HepG2 (cell line): ENCODE measurements around the gene UBXN1. TPM values are rescaled to one million over a fixed set of nuclear protein-coding genes. Genes with fewer than 3 reads are reported as not detected.
A peak's percentile ranks its signal among the peaks of the same experiment; 100 is the strongest.

Experiments used
- CSRNP1 ChIP-seq: sonication (generic); formaldehyde crosslinking; IDR thresholded peaks from 2 replicates; pipeline ENCODE4 v1.8.1; 2023; ENCODE audit warnings: mild to moderate bottlenecking, missing genetic modification reagents
- FUBP1 ChIP-seq: sonication (generic); formaldehyde crosslinking; IDR thresholded peaks from 2 replicates; pipeline ENCODE4 v1.5.1; 2020; ENCODE audit warnings: missing genetic modification reagents, mild to moderate bottlenecking, borderline replicate concordance
- JUND ChIP-seq: sonication (generic); formaldehyde crosslinking; IDR thresholded peaks from 2 replicates; pipeline ENCODE4 v1.8.0; 2022; ENCODE audit warnings: mild to moderate bottlenecking, missing genetic modification reagents
- KIAA2018 ChIP-seq: sonication (generic); formaldehyde crosslinking; IDR thresholded peaks from 2 replicates; pipeline ENCODE4 v1.5.0; 2020; ENCODE audit warnings: mild to moderate bottlenecking, missing genetic modification reagents, borderline replicate concordance
- STAT5B ChIP-seq: sonication (generic); formaldehyde crosslinking; IDR thresholded peaks from 2 replicates; pipeline ENCODE4 v1.4.0; 2020; ENCODE audit warnings: missing genetic modification reagents
- TCF7L2 ChIP-seq: IDR thresholded peaks from 2 replicates; pipeline ENCODE4 v1.6.1; 2011; ENCODE audit warnings: mild to moderate bottlenecking, low read depth, low read length, moderate library complexity
- ZBTB39 ChIP-seq: sonication (generic); formaldehyde crosslinking; IDR thresholded peaks from 2 replicates; pipeline ENCODE4 v1.5.0; 2020; ENCODE audit warnings: missing genetic modification reagents
- ZFYVE20 ChIP-seq: sonication (generic); formaldehyde crosslinking; IDR thresholded peaks from 2 replicates; pipeline ENCODE4 v1.8.0; 2023; ENCODE audit warnings: low read depth, mild to moderate bottlenecking, moderate library complexity, missing genetic modification reagents, borderline replicate concordance
- ZNF12 ChIP-seq: sonication (generic); formaldehyde crosslinking; IDR thresholded peaks from 2 replicates; pipeline ENCODE4 v1.5.0; 2020; ENCODE audit warnings: missing genetic modification reagents
- ZNF234 ChIP-seq: sonication (generic); formaldehyde crosslinking; conservative IDR thresholded peaks from 2 replicates; pipeline ENCODE4 v1.5.1; 2020; ENCODE audit warnings: mild to moderate bottlenecking, missing genetic modification reagents
- ZNF605 ChIP-seq: sonication (generic); formaldehyde crosslinking; IDR thresholded peaks from 2 replicates; pipeline ENCODE4 v1.8.0; 2022; ENCODE audit warnings: mild to moderate bottlenecking, missing genetic modification reagents
- polyA plus RNA-seq, 8 experiments: library from polyadenylated mRNA; depleted of rRNA in 3 of 8; stranded (reverse) in 7 of 8; unstranded in 1 of 8; fragments of >200 nt; fragmentation: Illumina TruSeq in 4 of 8; extraction: Trizol in 4 of 8; gene quantifications; 2 replicates each; pipeline versions ENCODE4 v1.2.1 to v1.2.3, GENCODE V29; 2011 to 2016; ENCODE audit warnings: low read depth in 4 of 8, missing spikeins in 1 of 8, mixed read lengths in 1 of 8; ENCODE audit not compliant: insufficient read depth in 1 of 8
- total RNA-seq, 5 experiments: library from RNA; depleted of rRNA; stranded (reverse); fragments of >200 nt; fragmentation: Illumina TruSeq; extraction: Trizol; gene quantifications; 2 replicates each; pipeline ENCODE4 v1.2.3, GENCODE V29; 2016; ENCODE audit warnings: low read depth in 1 of 5
- TF ChIP-seq, protein P1 (sequence below): sonication (generic); formaldehyde crosslinking; IDR thresholded peaks from 2 replicates; pipeline ENCODE4 v1.8.0; 2022; ENCODE audit warnings: mild to moderate bottlenecking, missing genetic modification reagents, borderline replicate concordance

UBXN1 gene
- total and polyA plus RNA-seq, 2 of the 13 experiments (the other 11 are each of a cell fraction or from before 2014, with no cell fraction given): 47.5 to 52.4 TPM

- TF ChIP-seq KIAA2018 (CRISPR knock-in tag) (no peak), FUBP1 (CRISPR knock-in tag) (no peak; the same call in 1 of the 2 replicates), ZBTB39 (no peak; the same call in 1 of the 2 replicates), ZNF234 (CRISPR knock-in tag) (no peak), JUND (CRISPR knock-in tag) (no peak), ZFYVE20 (peak; percentile 56; the same call in 1 of the 2 replicates), TCF7L2 (no peak), STAT5B (CRISPR knock-in tag) (0 out of 2 replicates have a peak, but pooled peaks have one; percentile 34), CSRNP1 (peak; percentile 94), ZNF605 (peak; percentile 72), ZNF12 (peak; percentile 24; the same call in 1 of the 2 replicates)
- TF ChIP-seq, protein P1, sequence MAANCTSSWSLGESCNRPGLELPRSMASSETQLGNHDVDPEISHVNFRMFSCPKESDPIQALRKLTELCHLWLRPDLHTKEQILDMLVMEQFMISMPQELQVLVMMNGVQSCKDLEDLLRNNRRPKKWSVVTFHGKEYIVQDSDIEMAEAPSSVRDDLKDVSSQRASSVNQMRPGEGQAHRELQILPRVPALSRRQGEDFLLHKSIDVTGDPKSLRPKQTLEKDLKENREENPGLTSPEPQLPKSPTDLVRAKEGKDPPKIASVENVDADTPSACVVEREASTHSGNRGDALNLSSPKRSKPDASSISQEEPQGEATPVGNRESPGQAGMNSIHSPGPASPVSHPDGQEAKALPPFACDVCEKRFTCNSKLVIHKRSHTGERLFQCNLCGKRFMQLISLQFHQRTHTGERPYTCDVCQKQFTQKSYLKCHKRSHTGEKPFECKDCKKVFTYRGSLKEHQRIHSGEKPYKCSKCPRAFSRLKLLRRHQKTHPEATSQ (CRISPR knock-in tag): no peak
Observed at GRCh38 chr11:62727165-62727871, 48.4 kb upstream of the UBXN1 start, which contains the start of gene HNRNPUL2 (continued).
